Upper lobe of left lung (tissue), 6 donors: ENCODE results near the gene USP10. TPM values are rescaled to one million over a fixed set of nuclear protein-coding genes. Genes with fewer than 3 reads are reported as not detected.

Source experiments
- ATAC-seq, 2 donors: fragments of 200-7000 bp; cut with Tn5 transposase; one replicate each; pipeline ENCODE4 v1.9.1; 2022; ENCODE audit warnings: mild to moderate bottlenecking in 2 of 2, moderate library complexity in 2 of 2; ENCODE audit not compliant: low FRiP score in 2 of 2
- DNase-seq, 2 donors: peaks; one replicate each; pipeline ENCODE4 v3.0.0-alpha.2; 2019 to 2020
- H3K27ac ChIP-seq, 4 donors: fragments of 200-600 bp; sonication (generic); one replicate each; pipeline ENCODE4 v1.5.1; 2016 to 2019
- H3K27me3 ChIP-seq, 4 donors: fragments of 200-600 bp; sonication (generic); one replicate each; pipeline ENCODE4 v1.5.1; 2017 to 2019
- H3K36me3 ChIP-seq, 4 donors: fragments of 200-600 bp; sonication (generic); one replicate each; pipeline ENCODE4 v1.5.1; 2016 to 2019
- H3K4me1 ChIP-seq, 4 donors: fragments of 200-600 bp; sonication (generic); one replicate each; pipeline ENCODE4 v1.5.1; 2018 to 2019
- H3K4me3 ChIP-seq, 4 donors: fragments of 200-600 bp; sonication (generic); one replicate each; pipeline ENCODE4 v1.5.1; 2017 to 2019; ENCODE audit warnings: mild to moderate bottlenecking in 2 of 4, moderate library complexity in 1 of 4
- H3K9me3 ChIP-seq, 4 donors: fragments of 200-600 bp; sonication (generic); one replicate each; pipeline ENCODE4 v1.5.1; 2018 to 2019
- EP300 ChIP-seq, 4 donors: sonication (generic); formaldehyde crosslinking; IDR thresholded peaks; one replicate each; pipeline ENCODE4 v1.5.1; 2017; ENCODE audit warnings: antibody characterized with exemption in 4 of 4, control low read depth in 2 of 4
- POLR2A ChIP-seq, 4 donors: fragments of 450-650 bp; IDR thresholded peaks; one replicate each; pipeline ENCODE4 v1.5.1; 2016 to 2017; ENCODE audit warnings: antibody characterized with exemption in 4 of 4, mild to moderate bottlenecking in 2 of 4
- POLR2AphosphoS5 ChIP-seq, 2 donors: sonication (generic); formaldehyde crosslinking; IDR thresholded peaks; one replicate each; pipeline ENCODE4 v1.5.1; 2017; ENCODE audit warnings: antibody characterized with exemption in 2 of 2
- WGBS, 2 donors: methylation state at CpG; one replicate each; pipeline ENCODE4 v1.1.5; 2017 to 2018; 5-methylcytosine and 5-hydroxymethylcytosine counted together
- total RNA-seq, 6 donors: library from RNA; depleted of rRNA in 4 of 6; stranded (reverse); fragments of >200 nt in 4 of 6; gene quantifications; one replicate each; pipeline versions ENCODE4 v1.1.0 to v1.2.1, GENCODE V29; 2016 to 2021
- TF ChIP-seq, protein P1 (sequence below), 6 experiments: fragments of 450-650 bp in 4 of 6; fragments of 200-600 bp in 2 of 6; sonication (generic) in 2 of 6; IDR thresholded peaks; one replicate each; pipeline ENCODE4 v1.5.1; 2016 to 2019; ENCODE audit warnings: antibody characterized with exemption in 6 of 6
- donor health status: DM: no; HTN: no; CAD: no; lungs with moderate emphysema.
- donor health status: DM: no; HTN: yes; CAD: no; lungs with severe emphysema.

The USP10 gene
- total RNA-seq, 6 donors from 2014 or later = 40.9 to 64.7 (median 51.5) TPM

DNA sequence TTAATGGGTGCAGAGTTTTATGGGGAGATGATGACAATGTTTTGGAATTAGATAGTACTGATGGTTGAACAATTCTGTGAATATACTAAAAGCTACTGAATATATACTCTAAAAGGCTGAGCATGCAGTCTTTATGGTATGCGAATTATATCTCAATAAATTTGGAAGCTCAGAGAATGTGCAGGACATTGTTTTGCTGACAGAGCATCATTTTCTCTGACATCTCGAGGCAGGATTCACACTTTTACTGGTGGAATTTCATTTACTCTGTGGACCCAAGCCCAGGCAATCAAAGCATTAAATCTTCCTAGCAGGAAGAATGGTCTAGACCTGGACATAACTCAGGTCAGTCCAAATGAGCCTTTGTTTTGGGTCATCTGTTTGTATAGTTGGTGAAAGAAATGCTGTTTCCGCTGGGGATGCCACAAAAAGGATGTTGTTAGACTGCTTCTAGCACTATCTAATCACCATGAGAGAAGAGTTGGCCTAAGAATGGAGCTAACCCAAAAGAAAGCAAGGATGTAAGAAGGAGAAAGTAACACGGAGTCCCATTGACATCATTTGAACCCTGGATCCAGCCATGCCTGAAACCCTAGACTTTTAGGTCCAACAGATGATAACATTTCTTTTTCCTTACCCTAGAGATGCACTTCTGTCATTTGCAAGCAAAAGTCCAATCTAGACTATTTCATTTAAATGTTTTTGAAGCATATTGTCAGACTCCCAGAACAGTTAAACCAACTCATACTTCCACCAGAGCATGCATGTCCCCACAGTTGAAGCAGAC, 18.8 kb upstream of the USP10 start:
- H3K4me3 ChIP-seq = no peak overlapping the region
- TF ChIP-seq EP300 (IDR thresholded peaks at IDR 0.05) = no peak
- TF ChIP-seq POLR2A (IDR thresholded peaks at IDR 0.05) = no peak
- TF ChIP-seq, protein P1, sequence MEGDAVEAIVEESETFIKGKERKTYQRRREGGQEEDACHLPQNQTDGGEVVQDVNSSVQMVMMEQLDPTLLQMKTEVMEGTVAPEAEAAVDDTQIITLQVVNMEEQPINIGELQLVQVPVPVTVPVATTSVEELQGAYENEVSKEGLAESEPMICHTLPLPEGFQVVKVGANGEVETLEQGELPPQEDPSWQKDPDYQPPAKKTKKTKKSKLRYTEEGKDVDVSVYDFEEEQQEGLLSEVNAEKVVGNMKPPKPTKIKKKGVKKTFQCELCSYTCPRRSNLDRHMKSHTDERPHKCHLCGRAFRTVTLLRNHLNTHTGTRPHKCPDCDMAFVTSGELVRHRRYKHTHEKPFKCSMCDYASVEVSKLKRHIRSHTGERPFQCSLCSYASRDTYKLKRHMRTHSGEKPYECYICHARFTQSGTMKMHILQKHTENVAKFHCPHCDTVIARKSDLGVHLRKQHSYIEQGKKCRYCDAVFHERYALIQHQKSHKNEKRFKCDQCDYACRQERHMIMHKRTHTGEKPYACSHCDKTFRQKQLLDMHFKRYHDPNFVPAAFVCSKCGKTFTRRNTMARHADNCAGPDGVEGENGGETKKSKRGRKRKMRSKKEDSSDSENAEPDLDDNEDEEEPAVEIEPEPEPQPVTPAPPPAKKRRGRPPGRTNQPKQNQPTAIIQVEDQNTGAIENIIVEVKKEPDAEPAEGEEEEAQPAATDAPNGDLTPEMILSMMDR (IDR thresholded peaks at IDR 0.05) = no peak
- no peak for TF ChIP-seq POLR2AphosphoS5 (IDR thresholded peaks at IDR 0.05)
- no peak overlapping the region for H3K27ac ChIP-seq
- DNase-seq (no peak), ATAC-seq (no peak)
- no peaks in the 10 kb centered on the region for H3K9me3 ChIP-seq
- WGBS, 2 donors = 90 to 92% methylated on average over 4 of the region's 4 CpGs
- no peaks in the 10 kb centered on the region for H3K36me3 ChIP-seq
- no peaks in the 10 kb centered on the region for H3K27me3 ChIP-seq
- H3K4me1 ChIP-seq = no peaks in the 10 kb centered on the region

DNA sequence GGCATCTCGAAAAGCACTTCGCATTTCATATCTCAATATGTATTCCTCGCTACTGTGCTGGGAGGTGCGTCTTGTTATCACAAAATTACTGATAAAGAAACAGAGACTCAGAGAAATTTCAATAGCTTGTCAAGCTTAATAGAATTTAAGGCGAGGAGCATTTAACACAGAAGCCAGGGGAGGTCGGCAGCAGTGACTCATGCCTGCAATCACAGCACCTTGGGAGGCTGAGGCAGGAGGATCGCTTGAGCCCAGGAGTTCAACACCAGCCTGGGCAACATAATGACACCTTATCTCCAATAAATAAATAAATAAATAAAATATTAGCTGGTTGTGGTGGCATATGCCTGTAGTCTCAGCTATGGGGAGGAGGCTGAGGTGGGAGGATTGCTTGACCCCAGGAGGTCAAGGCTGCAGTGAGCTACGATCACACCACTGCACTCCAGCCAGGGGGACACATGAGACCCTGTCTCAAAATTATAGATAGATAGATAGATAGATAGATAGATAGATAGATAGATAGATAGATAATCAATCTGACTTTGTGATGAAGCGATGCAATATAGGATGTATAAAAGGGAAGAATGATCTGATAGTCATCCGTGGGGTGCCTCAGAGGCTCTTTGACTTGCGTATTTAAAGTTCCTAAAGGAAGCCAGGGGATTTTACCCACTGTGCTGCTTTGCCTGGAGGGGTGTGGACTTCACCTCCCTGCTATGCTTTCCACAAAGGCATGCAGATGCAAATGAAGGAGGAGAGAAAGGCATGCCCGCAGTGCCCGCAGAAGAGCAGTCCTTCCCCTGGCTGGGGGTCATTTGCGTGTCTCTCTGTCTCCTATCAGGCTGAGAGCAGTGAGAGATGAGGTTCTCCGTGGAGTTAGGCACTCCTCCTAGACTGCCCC, 15.9 kb upstream of the USP10 start:
- no peaks in the 10 kb centered on the region for H3K9me3 ChIP-seq
- no peaks in the 10 kb centered on the region for H3K4me1 ChIP-seq
- no peak overlapping the region for H3K4me3 ChIP-seq
- WGBS, 2 donors = 68 to 72% methylated on average over 15 of the region's 15 CpGs
- TF ChIP-seq POLR2A (IDR thresholded peaks at IDR 0.05) (no peak), EP300 (IDR thresholded peaks at IDR 0.05) (no peak), POLR2AphosphoS5 (IDR thresholded peaks at IDR 0.05) (no peak)
- TF ChIP-seq, protein P1 (IDR thresholded peaks at IDR 0.05) = no peak
- no peak overlapping the region for H3K27ac ChIP-seq
- DNase-seq (no peak), ATAC-seq (no peak)
- H3K27me3 ChIP-seq = no peaks in the 10 kb centered on the region
- H3K36me3 ChIP-seq = no peaks in the 10 kb centered on the region

DNA sequence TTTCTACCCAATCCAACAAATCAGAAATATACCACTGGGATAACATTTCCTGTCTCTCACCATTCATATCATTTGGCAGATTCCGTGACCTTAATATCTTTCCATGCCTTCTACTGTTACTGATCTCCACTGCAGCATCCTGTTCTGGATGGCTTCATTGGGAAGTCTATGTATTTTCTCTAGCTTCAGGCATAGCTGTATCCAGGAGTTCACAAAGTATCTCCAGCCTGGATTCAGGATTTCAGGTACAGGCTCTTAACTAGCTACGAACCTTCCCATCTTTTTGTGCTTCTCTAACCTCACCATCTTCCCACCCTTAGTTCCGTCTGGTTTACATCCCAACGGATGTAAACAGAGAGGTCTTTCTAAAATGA, 15.2 kb upstream of the USP10 start:
- Histone ChIP-seq H3K4me1 (no peaks in the 10 kb centered on the region), H3K36me3 (no peaks in the 10 kb centered on the region), H3K27ac (no peak overlapping the region), H3K9me3 (no peaks in the 10 kb centered on the region), H3K27me3 (no peaks in the 10 kb centered on the region), H3K4me3 (no peak overlapping the region)
- WGBS, 2 donors = 80 to 82% methylated on average over 4 of the region's 4 CpGs
- TF ChIP-seq, protein P1 (IDR thresholded peaks at IDR 0.05) = no peak
- TF ChIP-seq POLR2A (IDR thresholded peaks at IDR 0.05) = no peak
- TF ChIP-seq EP300 (IDR thresholded peaks at IDR 0.05) = no peak
- no peak for TF ChIP-seq POLR2AphosphoS5 (IDR thresholded peaks at IDR 0.05)
- no peak for ATAC-seq
- DNase-seq = no peak

DNA sequence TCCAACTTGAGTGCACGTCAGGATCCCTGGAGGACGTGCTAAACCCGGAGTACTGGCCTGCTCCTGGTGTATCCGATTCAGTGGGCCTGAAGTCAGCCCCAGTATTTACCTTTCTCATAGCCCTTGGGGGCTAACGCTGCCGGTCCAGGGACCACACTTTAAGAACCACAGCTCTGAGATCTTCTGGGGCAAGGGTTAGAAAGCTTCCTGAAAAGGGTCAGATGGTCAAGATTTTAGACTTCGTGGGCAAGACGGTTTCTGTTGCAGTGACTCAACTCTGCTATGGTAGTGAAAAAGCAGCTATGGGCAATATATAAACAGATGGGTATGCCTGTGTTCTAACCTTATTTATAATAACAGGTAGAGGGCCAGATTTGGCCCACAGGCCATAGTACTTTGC, 14.6 kb upstream of the USP10 start:
- ATAC-seq (no peak), DNase-seq (no peak)
- H3K4me1 ChIP-seq = no peaks in the 10 kb centered on the region
- TF ChIP-seq EP300 (IDR thresholded peaks at IDR 0.05) (no peak), POLR2AphosphoS5 (IDR thresholded peaks at IDR 0.05) (no peak), POLR2A (IDR thresholded peaks at IDR 0.05) (no peak)
- TF ChIP-seq, protein P1 (IDR thresholded peaks at IDR 0.05) = no peak
- H3K36me3 ChIP-seq = no peaks in the 10 kb centered on the region
- no peaks in the 10 kb centered on the region for H3K9me3 ChIP-seq
- 75 to 81% methylated on average over 8 of the region's 8 CpGs for WGBS, 2 donors
- no peak overlapping the region for H3K27ac ChIP-seq
- H3K27me3 ChIP-seq = no peaks in the 10 kb centered on the region
- no peak overlapping the region for H3K4me3 ChIP-seq
